NCI-H748 (cell line): ENCODE measurements around the gene TARS3.

Experiments
- DNase-seq: peaks from one replicate; lab custom pipeline; 2025; ENCODE audit not compliant: unreplicated experiment; lab: John Stamatoyannopoulos, UW

TARS3 gene

DNA sequence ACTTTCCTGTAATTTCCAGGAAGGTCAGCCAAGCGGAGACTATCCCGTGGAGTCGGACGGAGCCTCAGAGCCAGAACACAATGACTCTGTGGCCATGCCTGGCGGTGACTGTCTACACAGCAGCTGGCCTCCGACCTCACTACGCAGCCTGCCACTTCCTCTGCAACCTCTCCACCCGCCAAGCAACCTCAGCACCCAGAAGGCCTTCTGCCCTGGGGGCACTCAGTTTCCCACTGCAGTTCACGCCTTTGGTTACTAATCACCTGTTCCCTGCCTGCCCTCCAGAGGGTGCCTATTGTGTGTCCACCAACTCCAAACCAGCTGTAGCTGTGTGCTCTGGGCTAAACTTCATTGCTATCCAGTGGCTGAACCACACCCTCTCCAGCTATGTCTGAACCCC lies 116.1 kb downstream of the TARS3 start:
- DNase-seq: no peak

GRCh38 chr15:101607108-101607507 lies 117.2 kb downstream of the TARS3 start:
- no peak for DNase-seq

- DNase-seq: no peak
These were observed 120.0 kb downstream of the TARS3 start for GRCh38 chr15:101604124-101604874.
